Measurements from ENCODE around the gene EMILIN2.

GRCh38 chr18:2850816-2851215 is 4.0 kb downstream of the EMILIN2 start:
- TF ChIP-seq ZNF449 (tag by site-specific recombination; IDR thresholded peaks at IDR 0.05) (no peak), ZNF26 (tag by site-specific recombination; IDR thresholded peaks at IDR 0.05) (no peak), ZNF394 (tag by site-specific recombination; IDR thresholded peaks at IDR 0.05; ENCODE audit: borderline replicate concordance) (no peak), CTCF (tag by site-specific recombination; IDR thresholded peaks at IDR 0.05) (no peak), ZSCAN5A (tag by site-specific recombination; IDR thresholded peaks at IDR 0.05) (no peak), SALL2 (tag by site-specific recombination; IDR thresholded peaks at IDR 0.05; ENCODE audit: borderline replicate concordance) (no peak), YY1 (tag by site-specific recombination; IDR thresholded peaks at IDR 0.05) (no peak), ZBTB10 (tag by site-specific recombination; IDR thresholded peaks at IDR 0.05) (no peak), ZBTB8A (tag by site-specific recombination; IDR thresholded peaks at IDR 0.05) (no peak), REST (tag by site-specific recombination; IDR thresholded peaks at IDR 0.05) (no peak), ZNF274 (IDR thresholded peaks at IDR 0.05; ENCODE audit: low read length) (no peak), ZNF274 (tag by site-specific recombination; IDR thresholded peaks at IDR 0.05; ENCODE audit: borderline replicate concordance) (no peak), ZNF121 (tag by site-specific recombination; IDR thresholded peaks at IDR 0.05) (no peak)

Data from HEK293 (cell line).